ENCODE data around the gene AGRN. TPM values are rescaled to one million over a fixed set of nuclear protein-coding genes. Genes with fewer than 3 reads are reported as not detected.

AGRN gene
- total RNA-seq, 1 experiment from 2014 or later = 134 TPM

DNA sequence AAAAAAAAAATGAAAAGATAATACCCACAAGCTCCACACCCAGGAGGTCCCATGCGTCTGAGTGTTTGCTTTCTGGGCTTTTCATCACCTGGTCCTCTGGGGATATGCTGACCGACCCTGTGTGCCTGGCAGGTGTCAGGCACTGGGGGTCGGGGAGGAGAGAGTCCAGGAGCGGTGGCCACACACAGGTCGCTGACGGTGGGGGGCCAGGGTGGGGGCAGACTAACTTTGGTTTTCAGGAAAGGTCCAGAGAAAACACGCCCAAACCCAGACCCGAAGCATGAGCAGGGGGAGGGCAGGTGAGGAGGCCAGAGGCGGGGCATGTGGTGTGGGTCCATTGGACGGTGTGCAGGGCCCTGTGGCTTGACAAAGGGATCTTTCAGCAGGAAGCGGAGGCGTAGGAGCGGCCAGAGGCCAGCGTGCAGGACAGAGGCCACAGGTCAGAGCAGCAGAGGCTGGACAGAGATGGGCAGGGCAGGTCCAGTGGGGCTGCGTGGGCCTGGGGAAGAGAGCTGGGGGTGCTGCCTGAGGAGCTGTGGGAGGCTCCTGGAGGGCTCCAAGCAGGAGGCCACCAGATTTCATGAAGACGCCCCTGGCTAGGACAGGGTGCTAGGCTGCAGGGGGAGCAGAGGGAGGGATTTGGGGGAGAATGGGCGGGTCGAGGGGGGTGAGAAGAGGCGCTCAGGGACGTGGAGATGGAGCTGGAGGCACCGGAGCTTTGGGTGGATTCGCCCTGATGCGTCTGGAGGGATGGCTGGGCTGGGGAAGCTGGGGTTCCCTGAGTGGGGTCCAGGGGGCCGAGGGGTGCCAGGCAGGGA lies 38.4 kb downstream of the AGRN start:
- POLR2A ChIA-PET = interaction anchor here (1.1 to 1.2 kb wide), 3 partner anchors 41 to 52 kb away, joined by 3 to 4 read pairs (median 4); partner anchors contain the start of gene ISG15
- H3K36me3 ChIP-seq (ENCODE audit: control insufficient read depth in 1 of 2, insufficient read depth in 2 of 2, low read length in 2 of 2) = peaks cover 6 to 10% of the 10 kb centered on the region in 2 experiments; a peak in 3 of 4 replicates
- BruUV-seq (replicated peaks) = no TSS peak
- H3K9me3 ChIP-seq (ENCODE audit: control insufficient read depth in 1 of 2, insufficient read depth in 1 of 2, low read depth in 1 of 2, low read length in 2 of 2) = no peaks in the 10 kb centered on the region
- no peaks in the 10 kb centered on the region for H3K79me2 ChIP-seq (ENCODE audit: insufficient read depth, low read length)
- no peaks in the 10 kb centered on the region for H3K27me3 ChIP-seq (ENCODE audit: insufficient read depth, low read length)
- 0 out of 2 replicates have a peak, but pooled peaks have one; percentile 15 for ATAC-seq
- no peaks in the 10 kb centered on the region for H3K9me2 ChIP-seq (ENCODE audit: insufficient read depth)
- intact Hi-C loops (cut with micrococcal nuclease) = no loop called here
- H3K9ac ChIP-seq (ENCODE audit: low read length) = peak overlapping the region; percentile 64
- RAD21 ChIA-PET (ENCODE audit: low non-redundant PET in 1 of 2, low total read pairs in 2 of 2, uncharacterized antibody in 2 of 2, unreplicated experiment in 2 of 2) = no interaction called here
- peak overlapping the region; percentile 69; the same call in 1 of the 2 replicates for H3K27ac ChIP-seq (ENCODE audit: low read depth, low read length)
- H3K4me2 ChIP-seq (ENCODE audit: low read length) = peak overlapping the region; percentile 98
- no peaks in the 10 kb centered on the region for H4K20me1 ChIP-seq (ENCODE audit: insufficient read depth)
- DNase-seq (ENCODE audit: low read depth, low spot score) = no peak
- peaks cover 21 to 52% of the 10 kb centered on the region in 2 experiments for H3K4me1 ChIP-seq (ENCODE audit: control insufficient read depth in 1 of 2, insufficient read depth in 2 of 2, low read length in 2 of 2)
- TF ChIP-seq, protein P1, sequence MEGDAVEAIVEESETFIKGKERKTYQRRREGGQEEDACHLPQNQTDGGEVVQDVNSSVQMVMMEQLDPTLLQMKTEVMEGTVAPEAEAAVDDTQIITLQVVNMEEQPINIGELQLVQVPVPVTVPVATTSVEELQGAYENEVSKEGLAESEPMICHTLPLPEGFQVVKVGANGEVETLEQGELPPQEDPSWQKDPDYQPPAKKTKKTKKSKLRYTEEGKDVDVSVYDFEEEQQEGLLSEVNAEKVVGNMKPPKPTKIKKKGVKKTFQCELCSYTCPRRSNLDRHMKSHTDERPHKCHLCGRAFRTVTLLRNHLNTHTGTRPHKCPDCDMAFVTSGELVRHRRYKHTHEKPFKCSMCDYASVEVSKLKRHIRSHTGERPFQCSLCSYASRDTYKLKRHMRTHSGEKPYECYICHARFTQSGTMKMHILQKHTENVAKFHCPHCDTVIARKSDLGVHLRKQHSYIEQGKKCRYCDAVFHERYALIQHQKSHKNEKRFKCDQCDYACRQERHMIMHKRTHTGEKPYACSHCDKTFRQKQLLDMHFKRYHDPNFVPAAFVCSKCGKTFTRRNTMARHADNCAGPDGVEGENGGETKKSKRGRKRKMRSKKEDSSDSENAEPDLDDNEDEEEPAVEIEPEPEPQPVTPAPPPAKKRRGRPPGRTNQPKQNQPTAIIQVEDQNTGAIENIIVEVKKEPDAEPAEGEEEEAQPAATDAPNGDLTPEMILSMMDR (IDR thresholded peaks at IDR 0.05 in 2 of 3, conservative IDR thresholded peaks at IDR 0.05 in 1 of 3; ENCODE audit: borderline replicate concordance in 1 of 3, insufficient read depth in 1 of 3, low read depth in 2 of 3, low read length in 2 of 3) = no peak
- TF ChIP-seq, protein P2, sequence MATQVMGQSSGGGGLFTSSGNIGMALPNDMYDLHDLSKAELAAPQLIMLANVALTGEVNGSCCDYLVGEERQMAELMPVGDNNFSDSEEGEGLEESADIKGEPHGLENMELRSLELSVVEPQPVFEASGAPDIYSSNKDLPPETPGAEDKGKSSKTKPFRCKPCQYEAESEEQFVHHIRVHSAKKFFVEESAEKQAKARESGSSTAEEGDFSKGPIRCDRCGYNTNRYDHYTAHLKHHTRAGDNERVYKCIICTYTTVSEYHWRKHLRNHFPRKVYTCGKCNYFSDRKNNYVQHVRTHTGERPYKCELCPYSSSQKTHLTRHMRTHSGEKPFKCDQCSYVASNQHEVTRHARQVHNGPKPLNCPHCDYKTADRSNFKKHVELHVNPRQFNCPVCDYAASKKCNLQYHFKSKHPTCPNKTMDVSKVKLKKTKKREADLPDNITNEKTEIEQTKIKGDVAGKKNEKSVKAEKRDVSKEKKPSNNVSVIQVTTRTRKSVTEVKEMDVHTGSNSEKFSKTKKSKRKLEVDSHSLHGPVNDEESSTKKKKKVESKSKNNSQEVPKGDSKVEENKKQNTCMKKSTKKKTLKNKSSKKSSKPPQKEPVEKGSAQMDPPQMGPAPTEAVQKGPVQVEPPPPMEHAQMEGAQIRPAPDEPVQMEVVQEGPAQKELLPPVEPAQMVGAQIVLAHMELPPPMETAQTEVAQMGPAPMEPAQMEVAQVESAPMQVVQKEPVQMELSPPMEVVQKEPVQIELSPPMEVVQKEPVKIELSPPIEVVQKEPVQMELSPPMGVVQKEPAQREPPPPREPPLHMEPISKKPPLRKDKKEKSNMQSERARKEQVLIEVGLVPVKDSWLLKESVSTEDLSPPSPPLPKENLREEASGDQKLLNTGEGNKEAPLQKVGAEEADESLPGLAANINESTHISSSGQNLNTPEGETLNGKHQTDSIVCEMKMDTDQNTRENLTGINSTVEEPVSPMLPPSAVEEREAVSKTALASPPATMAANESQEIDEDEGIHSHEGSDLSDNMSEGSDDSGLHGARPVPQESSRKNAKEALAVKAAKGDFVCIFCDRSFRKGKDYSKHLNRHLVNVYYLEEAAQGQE (IDR thresholded peaks at IDR 0.05; ENCODE audit: low read depth) = no peak
- TF ChIP-seq EZH2phosphoT487 (IDR thresholded peaks at IDR 0.05; ENCODE audit: borderline replicate concordance) (no peak), POLR2A (IDR thresholded peaks at IDR 0.05; ENCODE audit: borderline replicate concordance, extremely low read depth, insufficient read depth, insufficient read length) (no peak), RAD21 (IDR thresholded peaks at IDR 0.05; ENCODE audit: low read depth) (no peak), POLR2AphosphoS5 (IDR thresholded peaks at IDR 0.05; ENCODE audit: low read depth, low read length) (no peak), FOSL1 (IDR thresholded peaks at IDR 0.05; ENCODE audit: low read depth) (no peak), CBX3 (IDR thresholded peaks at IDR 0.05; ENCODE audit: low read depth) (no peak), YY1 (IDR thresholded peaks at IDR 0.05; ENCODE audit: extremely low read depth, insufficient replicate concordance, low read depth, low read length) (no peak), EZH2 (IDR thresholded peaks at IDR 0.05) (no peak)
- TF ChIP-seq, protein P3, sequence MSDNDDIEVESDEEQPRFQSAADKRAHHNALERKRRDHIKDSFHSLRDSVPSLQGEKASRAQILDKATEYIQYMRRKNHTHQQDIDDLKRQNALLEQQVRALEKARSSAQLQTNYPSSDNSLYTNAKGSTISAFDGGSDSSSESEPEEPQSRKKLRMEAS (IDR thresholded peaks at IDR 0.05) = no peak
- peak overlapping the region; percentile 45 for H2AFZ ChIP-seq (ENCODE audit: low read depth, low read length, poor library complexity, severe bottlenecking)
- H3K4me3 ChIP-seq (replicated peaks in 1 of 2; ENCODE audit: low read depth in 1 of 2, low read length in 2 of 2) = peak overlapping the region; percentile 55 to 71
- CTCF ChIA-PET = interaction anchor here (1.3 to 1.8 kb wide), 3 partner anchors 16 to 51 kb away, joined by 4 to 5 read pairs (median 4); partner anchors contain the start of gene RNF223

Data from HCT116 (cell line).